DMS 273 (cell line): ENCODE results near the gene TMEM212.

Source experiments
- DNase-seq: peaks from one replicate; lab custom pipeline; 2025; ENCODE audit not compliant: unreplicated experiment; lab: John Stamatoyannopoulos, UW

Gene TMEM212

DNA sequence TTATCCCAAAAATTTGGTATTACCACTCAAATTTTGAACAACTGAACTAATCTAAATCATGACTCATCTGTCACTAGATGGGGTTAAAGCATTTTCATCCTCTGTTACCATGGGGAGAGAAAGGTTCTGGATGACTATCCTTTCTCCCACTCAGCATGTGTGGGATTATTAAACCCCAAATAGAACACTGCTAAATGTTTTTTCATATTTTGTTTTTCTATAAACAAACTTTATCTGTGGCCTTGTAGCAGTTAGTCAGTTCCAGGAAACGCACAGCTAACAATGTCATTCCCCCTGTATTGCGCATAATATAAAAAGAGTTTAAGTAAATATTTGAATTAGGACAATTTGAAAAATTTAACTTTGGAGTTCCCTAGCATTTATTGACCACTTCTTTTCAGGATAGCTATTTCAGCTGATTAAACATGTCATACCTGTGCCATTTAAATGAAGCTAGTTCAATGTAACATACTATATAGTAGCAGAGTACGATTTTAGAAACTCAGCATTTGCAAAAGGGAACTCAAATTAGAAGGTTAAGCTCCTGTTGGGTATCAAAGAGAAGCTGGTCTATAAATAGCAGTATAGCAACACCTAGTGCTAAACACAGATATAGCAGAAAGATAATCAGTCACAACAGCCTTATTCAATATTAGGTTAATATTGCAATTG lies 9.2 kb upstream of the TMEM212 start:
- peak; percentile 58 for DNase-seq

DNA sequence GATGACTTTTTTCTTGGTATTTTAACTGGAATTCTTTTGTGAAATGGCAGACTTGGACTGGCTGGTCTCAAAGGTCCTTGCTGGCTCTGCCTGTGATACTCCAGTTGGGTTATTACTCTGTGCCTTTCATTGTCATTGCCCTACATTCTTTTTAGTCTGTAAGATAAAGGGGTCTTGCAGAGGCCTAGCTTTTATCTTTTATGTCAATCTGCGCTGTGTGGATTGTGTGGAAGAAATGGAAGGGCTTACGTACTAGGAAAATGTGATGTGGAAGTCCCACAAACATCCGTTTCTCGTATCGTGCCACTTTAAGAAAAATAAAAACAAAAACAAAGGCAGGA lies 8.7 kb upstream of the TMEM212 start:
- DNase-seq = no peak

DNA sequence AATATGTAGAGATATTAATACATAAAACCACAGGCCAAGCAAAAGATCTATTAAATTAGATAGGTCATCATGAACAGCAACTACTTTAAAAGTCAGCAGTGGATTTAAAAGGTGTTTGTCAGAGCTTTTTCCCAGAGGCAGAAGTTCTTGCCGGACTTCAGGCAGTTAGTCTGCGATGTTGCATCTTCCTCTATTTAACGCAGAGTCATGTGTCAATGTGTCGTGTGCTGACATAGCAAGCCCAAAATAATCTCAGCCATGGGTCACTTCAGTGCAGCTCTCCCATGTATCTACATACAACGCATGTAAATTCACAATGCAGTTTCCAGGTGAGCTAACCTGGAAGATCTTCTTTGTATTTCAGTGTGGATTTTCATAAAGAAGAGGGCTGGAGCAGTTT lies 8.0 kb upstream of the TMEM212 start:
- DNase-seq = no peak

DNA sequence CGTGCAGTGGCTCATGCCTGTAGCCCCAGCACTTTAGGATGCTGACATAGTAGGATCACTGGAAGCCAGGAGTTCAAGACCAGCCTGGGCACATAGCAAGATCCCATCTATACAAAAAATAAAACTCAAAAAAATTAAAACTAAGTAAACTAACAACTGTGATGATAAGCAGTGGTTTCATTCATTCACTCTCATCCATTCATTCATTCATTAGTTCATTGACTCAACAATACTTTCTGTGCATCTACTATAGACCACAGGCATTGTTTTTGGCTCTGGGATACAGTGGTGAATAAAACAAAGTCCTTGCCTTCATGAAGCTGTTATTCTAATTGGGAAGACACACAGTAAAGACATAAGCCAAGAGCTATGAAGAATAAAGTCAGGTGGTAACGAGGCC lies 7.5 kb upstream of the TMEM212 start:
- DNase-seq = no peak

DNA sequence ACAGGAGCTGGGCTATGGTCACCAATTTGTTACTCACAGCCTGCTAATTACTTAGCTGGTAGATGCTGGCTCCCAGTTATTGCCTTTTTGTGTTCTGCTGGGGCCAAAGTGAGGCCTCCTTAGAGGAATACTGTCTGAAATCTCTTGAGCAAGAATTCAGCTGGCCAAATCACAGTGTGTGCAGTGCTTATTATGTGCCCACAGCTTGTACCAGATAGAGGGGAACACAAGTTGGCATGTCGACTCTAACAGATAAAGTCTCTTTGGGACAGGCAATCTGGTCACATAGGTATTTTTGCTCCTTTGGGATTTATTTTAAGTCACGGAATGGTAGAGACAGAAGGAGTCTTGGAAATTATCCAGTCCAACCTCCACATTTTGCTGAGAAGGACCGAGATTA lies 6.3 kb upstream of the TMEM212 start:
- DNase-seq = no peak

DNA sequence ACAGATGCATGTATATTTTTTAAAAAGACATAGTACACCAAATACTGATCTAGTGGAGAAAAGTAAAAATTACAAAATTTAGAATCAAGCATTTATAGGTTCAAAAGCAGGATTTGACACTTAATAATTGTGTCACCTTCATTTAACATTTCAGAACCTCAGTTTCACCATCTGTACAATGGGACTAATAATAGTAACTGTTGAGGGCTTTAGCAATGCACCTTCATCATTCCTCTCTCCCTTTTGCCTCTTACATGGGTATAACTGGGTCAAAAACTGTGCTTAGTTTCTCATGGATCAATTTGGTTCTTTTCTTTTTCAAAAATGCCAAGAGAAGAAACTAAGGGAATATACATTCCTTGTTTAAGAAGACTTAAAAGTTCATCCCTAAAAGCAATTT lies 5.5 kb upstream of the TMEM212 start:
- DNase-seq = no peak

DNA sequence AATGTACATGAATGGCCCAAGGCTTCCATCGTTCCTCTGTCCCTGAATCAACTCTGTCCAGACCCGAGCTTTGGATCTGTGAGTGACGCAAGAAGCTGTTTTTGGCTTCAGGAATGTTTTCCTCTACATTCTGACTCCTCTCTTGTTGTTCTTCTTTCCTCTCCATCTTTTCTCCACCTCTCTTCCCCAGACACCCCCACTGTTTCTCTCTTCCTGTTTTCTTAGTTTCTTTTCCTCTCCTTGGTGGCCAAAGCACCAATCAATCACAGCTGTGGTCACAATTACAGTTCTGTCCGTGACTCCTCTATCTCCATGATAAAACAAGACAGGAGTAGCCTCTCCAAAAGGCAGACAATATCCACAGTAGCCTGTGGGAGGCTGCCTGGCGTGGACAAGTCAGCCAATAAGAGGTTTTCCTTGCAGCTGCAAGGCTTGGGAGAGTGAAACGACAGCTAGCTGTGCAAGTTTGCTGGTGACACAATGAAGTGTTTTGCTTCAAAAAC lies 4.9 kb upstream of the TMEM212 start:
- DNase-seq = no peak

DNA sequence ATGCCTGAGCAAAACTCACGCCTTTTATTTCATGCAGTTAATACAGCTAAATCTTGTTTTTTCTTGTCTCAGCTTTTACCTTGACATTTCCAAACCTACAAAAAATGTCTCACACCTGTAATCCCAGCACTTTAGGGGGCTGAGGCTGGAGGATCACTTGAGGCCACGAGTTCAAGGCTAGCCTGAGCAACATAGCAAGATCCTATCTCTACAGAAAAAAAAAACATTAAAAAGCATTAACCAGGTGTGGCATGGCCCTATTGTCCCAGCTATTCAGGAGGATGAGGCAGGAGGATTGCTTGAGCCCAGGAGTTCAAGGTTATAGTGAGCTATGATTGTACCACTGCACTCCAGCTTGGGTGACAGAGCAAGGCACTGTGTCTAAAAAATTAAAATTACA lies 3.9 kb upstream of the TMEM212 start:
- no peak for DNase-seq

DNA sequence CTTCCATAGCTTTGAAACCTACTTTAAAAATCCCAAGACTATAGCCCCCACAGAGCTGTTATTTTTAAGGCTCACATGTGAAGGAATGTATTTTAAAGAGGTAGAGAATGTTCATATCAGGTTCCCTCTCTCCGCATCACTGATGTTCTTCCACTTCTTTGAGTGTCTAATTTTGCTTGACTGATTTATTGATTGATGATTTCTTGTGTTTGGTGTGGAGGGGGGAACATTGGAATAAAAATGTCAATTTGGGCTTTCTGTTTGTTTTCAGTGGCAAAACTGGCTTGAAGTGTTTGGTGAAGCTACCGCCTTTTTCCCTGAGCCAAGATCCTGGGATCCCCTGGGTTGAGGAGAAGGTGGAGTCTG lies 2.7 kb upstream of the TMEM212 start:
- DNase-seq = no peak

DNA sequence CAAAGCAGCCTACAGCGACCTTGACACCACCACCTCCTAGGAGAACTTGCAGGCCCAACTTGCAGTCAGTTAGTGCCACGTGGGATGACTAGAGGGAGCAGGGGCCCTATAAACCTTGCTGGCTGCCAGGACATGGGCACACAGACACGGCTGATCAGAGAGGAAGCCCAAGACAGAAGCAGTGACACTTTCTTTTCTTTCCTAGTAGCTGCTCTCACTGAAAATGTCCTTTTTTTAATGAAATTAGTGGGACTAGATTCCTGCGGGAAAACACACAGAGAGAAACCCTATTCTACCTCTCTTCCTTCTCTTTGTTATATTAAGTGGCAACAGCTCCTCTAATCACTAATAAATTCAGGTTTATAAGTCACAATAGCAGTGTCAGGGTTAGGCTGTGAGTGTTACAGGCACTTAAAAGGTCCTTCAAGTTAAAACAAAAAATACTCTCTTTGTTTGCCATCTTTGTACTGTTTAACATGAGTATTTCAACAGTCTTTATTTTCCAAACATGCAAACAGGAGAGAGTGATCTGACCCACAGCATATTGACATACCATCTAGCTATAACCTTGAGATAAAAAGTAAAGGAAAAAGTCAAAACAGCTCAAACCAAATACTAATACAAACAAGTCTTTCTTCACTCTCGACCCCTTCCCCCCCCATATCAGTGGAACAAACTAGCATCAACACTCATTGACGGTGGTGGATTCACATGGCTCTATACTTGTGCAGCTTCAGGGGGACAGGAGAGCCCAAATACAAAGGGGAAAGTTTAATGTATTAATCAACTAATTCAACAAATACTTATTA lies 2.1 kb upstream of the TMEM212 start:
- no peak for DNase-seq

DNA sequence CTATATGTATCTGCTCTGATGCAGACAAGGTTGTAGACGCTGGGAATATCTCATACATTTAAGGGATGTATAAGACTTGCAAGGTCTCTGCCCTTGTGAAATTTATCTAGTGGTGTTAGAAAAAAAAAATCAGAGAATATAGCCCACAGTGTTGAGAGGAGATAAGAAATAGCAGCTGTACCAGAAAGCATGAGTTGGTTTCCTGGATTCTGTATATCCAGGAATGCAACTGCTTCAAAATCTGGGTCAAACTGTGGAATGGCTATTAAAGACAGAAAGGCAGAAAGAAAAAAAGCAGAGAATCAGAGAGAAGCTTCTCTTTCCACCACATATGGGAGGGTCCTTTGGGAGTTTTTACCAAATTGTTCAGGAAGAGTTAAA lies 1.5 kb upstream of the TMEM212 start:
- DNase-seq = no peak

DNA sequence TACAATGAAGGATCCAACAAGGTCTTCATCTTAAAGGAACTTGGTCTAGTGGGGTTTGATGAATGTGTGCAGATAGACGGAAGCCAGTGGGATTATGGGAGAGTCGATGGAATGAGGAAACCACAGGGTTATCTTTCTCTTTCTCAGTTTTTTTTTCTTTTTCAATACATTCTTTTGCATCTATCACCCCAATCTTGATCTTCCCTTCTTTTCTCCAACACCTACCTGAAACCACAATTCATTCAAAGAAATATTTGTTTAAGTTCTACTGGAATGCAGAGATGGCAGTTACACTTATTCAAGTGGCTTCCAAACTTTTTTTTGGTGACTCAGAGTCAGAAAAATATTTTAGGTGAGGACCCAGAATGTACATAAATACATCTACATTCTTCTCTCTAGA lies 1.7 kb downstream of the TMEM212 start:
- DNase-seq = no peak

DNA sequence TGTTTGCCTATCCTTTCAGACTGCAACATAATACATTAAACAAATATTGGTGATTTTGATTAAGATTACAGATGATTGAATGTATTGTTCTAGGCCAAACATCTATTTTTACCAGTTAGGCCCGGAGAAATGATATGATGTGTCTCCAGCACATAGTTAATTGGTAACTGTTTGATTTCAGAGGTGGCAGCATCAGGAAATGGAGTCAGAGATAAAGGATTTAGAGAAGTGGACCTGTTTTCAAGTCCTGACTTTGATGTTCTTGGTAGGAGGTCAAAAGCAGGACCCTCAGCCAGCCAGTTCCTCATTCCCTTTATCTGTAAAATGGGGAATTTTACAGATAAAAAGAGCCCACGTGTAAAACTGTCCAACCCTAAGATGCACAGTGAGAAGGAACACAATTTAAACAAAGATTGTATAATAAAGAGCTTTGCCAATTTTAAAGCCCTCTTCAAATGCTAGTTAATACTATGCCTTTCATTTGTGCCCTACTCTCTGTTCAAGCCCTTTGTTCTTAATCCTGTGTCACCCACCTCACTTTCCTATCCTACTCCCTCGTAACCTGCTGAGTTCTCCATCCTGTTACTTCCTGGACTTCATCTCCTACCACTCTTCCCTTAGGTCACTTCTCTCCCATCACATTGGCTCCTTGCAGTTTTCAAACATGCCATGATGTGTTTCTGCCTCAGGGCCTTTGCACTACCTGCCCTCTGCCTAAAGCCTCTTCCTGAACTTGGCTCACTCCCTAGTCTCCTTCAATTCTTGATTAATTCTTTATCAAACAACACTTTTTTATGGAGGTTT lies 2.5 kb downstream of the TMEM212 start:
- no peak for DNase-seq

DNA sequence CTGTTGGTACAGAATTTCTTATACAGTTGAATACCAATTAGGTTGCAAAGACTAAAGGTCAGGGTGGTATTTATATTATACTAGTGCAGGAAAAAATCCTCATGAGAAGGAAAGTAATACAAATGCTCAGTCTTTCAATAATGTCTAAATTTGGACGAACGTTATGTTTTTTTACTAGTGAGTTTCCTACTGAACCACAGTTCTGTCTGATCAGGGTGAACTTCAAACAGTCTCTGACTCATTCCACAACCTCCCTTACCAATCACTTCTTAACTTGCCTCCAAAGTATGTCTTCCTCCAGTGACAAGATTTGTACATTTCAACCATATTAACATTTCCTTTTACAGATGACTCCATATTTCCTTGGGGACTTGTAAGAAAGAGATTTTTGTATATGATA lies 3.4 kb downstream of the TMEM212 start:
- no peak for DNase-seq

DNA sequence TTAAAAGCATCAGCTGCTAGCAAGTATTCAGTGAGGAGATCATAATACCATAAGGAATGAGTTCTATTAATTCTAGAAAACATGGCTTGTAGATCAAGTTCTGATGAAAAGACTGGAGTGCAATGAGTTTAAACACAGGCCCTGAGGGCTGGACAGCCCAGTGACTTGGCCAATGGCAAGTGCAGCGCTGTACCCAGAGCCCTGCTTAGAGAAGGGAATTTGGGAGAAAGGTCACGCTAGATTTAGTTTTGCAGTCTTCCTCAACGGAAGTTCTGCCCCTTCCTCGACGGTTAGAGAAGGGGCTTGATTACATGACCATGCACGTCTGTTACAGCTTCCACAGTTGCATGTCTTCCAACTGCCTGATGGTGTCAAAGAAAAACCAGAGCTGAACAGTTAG lies 4.0 kb downstream of the TMEM212 start:
- DNase-seq = no peak

DNA sequence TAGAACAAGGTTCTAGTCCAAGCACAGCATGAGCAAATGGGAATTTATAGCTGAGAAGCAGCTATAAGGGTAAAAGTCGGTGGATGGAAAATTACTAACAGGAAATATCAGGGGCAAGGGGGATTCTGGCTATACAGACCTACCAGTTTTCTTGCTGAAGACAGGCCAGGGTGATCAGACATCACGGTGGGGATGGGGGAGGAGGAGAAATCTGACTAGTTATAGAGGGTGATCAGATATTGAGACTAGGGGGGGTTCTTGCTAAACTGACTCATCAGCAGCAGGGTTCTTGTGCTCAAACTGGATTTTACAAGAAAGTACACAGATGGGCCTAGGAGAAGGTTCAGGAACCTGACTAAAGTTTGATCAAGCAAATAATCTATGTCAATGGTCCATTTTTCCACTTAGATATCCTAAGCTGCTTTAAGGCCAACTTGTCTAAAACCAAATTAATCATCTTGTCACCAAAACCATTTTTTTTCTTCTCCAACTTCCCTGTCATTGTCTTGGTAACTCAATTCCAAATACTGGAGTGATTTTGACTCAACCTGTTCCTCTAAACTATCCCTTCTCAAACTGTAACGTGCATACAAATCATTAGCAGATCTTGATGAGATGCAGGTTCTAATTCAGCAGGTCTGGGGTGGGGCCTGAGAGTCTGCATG lies 4.6 kb downstream of the TMEM212 start:
- no peak for DNase-seq

DNA sequence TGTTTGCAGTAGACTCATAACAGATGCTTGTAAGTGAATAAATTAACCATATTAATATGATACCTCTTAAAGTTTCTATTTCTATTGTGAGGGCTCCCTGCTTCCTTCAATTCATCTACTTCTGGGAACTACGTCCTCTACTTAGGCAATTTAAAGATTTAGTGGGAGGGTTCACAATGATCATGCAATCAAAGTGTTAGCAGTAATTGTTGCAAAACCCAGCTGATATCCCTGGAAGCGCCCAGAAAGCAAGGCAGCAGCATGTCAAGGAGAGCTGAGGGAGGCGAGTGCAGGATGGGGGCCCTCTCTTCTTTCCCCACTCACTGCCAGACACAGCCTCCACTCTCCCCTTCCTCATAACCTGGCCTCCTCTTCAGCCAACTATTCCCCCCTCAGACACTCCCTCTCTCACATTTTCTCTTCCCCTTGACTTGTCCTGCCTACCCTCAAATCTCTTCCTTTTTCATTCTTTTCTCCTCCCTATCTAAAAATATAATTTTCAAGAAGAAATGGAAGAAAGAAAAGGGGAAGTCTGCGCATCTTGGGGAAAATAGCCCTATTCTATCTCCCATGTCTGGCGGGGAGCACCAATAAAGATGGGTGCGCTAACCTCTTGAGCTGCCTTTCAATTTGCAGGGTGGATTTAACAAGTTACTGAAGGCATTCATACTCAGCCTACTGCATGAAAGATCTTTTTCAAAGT lies 6.6 kb downstream of the TMEM212 start:
- DNase-seq = no peak

DNA sequence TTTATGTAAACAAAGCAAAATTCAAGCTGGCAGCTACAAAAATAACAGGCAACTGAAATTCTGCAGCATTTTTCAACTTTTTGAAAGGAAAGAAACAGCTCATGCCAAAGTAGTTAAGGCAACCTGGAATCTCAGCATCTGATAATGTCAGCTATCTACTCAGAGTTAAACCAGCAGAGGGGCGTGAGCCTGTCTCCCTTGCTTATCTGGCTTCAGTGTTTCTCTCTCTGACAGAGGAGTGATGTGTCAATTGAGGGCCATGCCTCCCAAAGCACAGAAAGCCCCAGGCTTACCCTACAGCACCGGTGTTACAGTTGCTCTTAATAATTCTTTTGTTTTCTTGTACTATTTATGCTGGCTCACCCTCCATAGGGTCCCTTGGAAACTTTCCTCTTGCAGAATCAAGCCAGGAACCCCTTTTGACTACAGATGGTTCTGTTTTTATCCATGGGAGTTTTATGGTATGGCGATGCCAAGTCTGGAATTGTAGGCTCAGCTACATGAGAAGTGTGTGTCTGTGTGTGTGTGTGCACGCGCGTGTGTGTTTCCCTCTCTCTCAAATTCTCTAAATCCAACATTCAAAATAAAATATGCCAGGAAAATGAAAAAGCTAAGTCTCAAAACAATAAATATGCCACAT lies 7.3 kb downstream of the TMEM212 start:
- DNase-seq = no peak

DNA sequence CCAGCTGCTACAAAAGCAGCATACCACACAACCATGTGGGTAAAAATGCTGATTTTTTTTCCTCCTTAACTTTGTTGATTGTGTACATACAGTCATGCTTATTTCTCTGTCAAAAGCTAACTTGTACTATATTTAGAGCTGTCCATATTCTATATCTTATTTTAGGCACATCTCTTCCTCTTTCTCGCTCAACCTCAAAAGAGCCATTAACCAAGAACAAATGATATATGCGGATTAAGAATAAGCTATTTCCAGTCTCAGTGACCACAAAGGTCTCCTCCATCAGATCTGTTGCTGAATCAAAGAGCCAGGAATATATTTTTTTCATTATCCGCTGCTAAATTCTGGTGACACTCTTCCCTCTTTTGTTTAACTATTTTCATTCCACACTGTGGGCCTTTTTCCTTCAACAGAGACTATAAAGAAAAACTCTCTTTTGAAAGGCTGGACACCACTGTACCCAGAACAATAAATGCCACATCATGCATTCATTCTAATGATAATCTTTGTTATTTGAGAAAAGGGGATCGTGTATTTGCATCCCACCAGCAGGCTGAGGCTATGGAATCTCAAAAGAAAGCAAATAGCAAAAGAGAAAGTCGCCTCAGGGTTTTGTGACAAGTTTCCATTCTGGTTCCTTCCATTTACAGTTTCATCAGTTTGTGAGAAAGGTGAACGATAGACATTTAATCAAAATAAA lies 8.0 kb downstream of the TMEM212 start:
- DNase-seq = no peak

DNA sequence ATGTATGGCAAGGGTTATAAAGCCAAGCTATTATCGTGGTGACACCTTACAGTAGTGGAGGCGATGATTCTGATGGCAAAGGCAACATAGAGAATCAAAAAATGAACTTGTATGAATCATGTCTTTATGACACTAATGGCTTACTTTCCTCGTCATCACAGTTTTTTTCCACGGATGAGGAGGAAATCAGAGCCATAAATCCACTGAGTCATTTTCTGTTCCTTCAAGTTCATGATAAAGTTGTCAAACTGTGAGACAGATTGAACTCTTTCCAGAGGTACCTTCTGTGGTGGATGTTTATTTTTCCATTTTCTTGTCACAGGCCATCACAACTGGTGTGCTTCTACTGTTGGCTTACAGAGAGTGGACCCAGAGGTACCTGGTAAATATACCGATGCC lies 8.5 kb downstream of the TMEM212 start:
- no peak for DNase-seq
